ENCODE data around the gene STAT1. TPM values are rescaled to one million over a fixed set of nuclear protein-coding genes. Genes with fewer than 3 reads are reported as not detected.
A peak's percentile ranks its signal among the peaks of the same experiment; 100 is the strongest.

Gene STAT1
- total and polyA plus RNA-seq, 12 donors = 8.9 to 438 (median 48.6) TPM

DNA sequence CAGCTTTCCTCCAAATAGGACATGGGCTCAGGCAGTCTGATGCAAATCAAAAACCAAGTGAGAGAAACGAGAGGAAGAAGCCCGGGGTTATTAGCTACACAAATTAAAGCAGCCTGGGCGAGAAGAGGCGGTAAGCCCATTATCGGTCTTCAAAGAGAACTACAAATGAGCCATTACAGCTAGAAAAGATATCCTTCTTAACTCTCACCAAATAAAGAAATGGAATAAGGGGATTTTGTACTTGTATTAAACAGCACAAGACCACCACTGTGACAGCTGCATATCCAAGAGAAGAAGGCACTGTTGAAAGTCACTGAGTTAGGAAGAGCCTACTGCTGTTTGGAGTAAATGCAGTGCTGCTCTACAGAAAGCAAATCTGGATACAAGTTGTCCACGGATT, 32.6 kb downstream of the STAT1 start:
- Histone ChIP-seq H3K36me3 (peaks cover 0 to 100% (median 77%) of the 10 kb centered on the region in 9 donors), H3K9me3 (no peaks in the 10 kb centered on the region), H3K27ac (peak overlapping the region in 7 of 10 donors; percentile 64 to 88 (median 74)), H3K4me3 (no peak overlapping the region), H3K27me3 (no peaks in the 10 kb centered on the region), H3K4me1 (peaks cover 0 to 42% (median 32%) of the 10 kb centered on the region in 9 donors)
- TF ChIP-seq, protein P1, sequence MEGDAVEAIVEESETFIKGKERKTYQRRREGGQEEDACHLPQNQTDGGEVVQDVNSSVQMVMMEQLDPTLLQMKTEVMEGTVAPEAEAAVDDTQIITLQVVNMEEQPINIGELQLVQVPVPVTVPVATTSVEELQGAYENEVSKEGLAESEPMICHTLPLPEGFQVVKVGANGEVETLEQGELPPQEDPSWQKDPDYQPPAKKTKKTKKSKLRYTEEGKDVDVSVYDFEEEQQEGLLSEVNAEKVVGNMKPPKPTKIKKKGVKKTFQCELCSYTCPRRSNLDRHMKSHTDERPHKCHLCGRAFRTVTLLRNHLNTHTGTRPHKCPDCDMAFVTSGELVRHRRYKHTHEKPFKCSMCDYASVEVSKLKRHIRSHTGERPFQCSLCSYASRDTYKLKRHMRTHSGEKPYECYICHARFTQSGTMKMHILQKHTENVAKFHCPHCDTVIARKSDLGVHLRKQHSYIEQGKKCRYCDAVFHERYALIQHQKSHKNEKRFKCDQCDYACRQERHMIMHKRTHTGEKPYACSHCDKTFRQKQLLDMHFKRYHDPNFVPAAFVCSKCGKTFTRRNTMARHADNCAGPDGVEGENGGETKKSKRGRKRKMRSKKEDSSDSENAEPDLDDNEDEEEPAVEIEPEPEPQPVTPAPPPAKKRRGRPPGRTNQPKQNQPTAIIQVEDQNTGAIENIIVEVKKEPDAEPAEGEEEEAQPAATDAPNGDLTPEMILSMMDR (IDR thresholded peaks at IDR 0.05) = no peak
- 89 to 91% methylated on average over 6 of the region's 6 CpGs for WGBS, 2 donors
- DNase-seq (no peak), ATAC-seq (no peak)
- intact Hi-C loops (cut with DNase I) = no loop called here

GRCh38 chr2:190980630-190981209, 33.3 kb downstream of the STAT1 start:
- intact Hi-C loops (cut with DNase I) = no loop called here
- ATAC-seq = peak in 1 of 8 donors; percentile 4
- no peak for DNase-seq
- no peaks in the 10 kb centered on the region for H3K9me3 ChIP-seq
- peaks cover 0 to 44% (median 32%) of the 10 kb centered on the region in 9 donors for H3K4me1 ChIP-seq
- H3K27me3 ChIP-seq = no peaks in the 10 kb centered on the region
- TF ChIP-seq, protein P1 (IDR thresholded peaks at IDR 0.05) = no peak
- peak overlapping the region; percentile 37 to 88 (median 69) for H3K27ac ChIP-seq
- peak overlapping the region in 1 of 10 donors; percentile 14 for H3K4me3 ChIP-seq
- 59 to 71% methylated on average over 10 of the region's 10 CpGs for WGBS, 2 donors
- peaks cover 0 to 100% (median 76%) of the 10 kb centered on the region in 9 donors for H3K36me3 ChIP-seq

DNA sequence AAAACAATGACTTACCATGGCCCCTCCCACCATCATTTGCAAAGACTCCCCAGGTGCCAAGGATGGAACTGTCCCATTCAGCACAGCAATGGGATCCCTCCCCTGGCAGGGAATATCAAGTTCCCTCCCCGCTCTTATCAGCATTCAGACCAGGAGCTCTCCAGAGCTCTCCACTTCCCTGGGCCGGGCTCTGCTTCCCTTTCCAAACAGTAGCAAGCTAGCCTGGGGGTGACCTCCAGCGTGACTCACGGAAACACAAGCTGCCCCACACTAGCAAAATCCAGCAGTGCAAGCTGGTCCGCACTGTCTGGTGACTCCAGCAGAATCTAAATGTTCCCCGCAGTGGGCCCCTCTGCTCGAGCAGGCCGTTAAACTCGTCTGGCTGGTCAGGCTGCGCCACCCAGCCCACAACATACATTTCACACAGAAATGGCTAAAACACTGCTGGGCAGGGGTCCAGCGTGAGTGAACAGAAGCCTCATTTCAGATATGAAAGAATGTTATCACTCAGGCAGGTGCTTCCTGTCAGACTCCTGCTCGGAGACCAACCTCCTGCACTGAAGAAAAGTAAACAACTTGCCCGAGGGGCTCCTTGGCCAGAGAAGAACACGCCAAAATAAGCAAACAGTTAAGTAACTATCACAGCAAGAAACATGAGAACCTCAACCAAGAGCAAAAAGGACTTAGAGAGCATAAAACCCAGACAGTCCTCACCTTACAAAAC, 33.9 kb downstream of the STAT1 start:
- intact Hi-C loops (cut with DNase I) = loop anchor here in 1 of 10 donors (10.0 kb wide), 1 partner anchor 95 kb away; the partner anchor contains the start of gene GLS
- peak overlapping the region; percentile 37 to 88 (median 69) for H3K27ac ChIP-seq
- H3K9me3 ChIP-seq = no peaks in the 10 kb centered on the region
- 13 to 17% methylated on average over 14 of the region's 14 CpGs for WGBS, 2 donors
- peaks cover 0 to 100% (median 78%) of the 10 kb centered on the region in 9 donors for H3K36me3 ChIP-seq
- peak; percentile 78 to 83 for DNase-seq
- peaks cover 0 to 50% (median 29%) of the 10 kb centered on the region in 9 donors for H3K4me1 ChIP-seq
- TF ChIP-seq, protein P1 (IDR thresholded peaks at IDR 0.05) = peak in 1 of 9 donors; percentile 20
- peak overlapping the region in 3 of 10 donors; percentile 6 to 26 (median 14) for H3K4me3 ChIP-seq
- peak; percentile 85 to 97 (median 94) for ATAC-seq
- no peaks in the 10 kb centered on the region for H3K27me3 ChIP-seq

GRCh38 chr2:190978389-190979053, 35.5 kb downstream of the STAT1 start:
- 90 to 93% methylated on average over 17 of the region's 17 CpGs for WGBS, 2 donors
- H3K4me3 ChIP-seq = no peak overlapping the region
- H3K27ac ChIP-seq = no peak overlapping the region
- ATAC-seq (peak in 1 of 8 donors; percentile 71), DNase-seq (no peak)
- TF ChIP-seq, protein P1 (IDR thresholded peaks at IDR 0.05) = no peak
- intact Hi-C loops (cut with DNase I) = loop anchor here in 1 of 10 donors (10.0 kb wide), 1 partner anchor 94 kb away; the partner anchor contains the start of gene GLS
- H3K4me1 ChIP-seq = peaks cover 0 to 66% (median 42%) of the 10 kb centered on the region in 9 donors
- no peaks in the 10 kb centered on the region for H3K9me3 ChIP-seq
- peaks cover 0 to 100% (median 78%) of the 10 kb centered on the region in 9 donors for H3K36me3 ChIP-seq
- no peaks in the 10 kb centered on the region for H3K27me3 ChIP-seq
